Suprapubic skin (tissue), 4 donors: ENCODE results near the gene PAX6.

ENCODE experiments used
- CTCF ChIP-seq, 2 donors: fragments of 200-600 bp in 1 of 2; fragments of 450-650 bp in 1 of 2; sonication (generic) in 1 of 2; IDR thresholded peaks; one replicate each; pipeline ENCODE4 v1.5.1; 2016 to 2019; ENCODE audit warnings: antibody characterized with exemption in 2 of 2, mild to moderate bottlenecking in 1 of 2, moderate library complexity in 1 of 2
- EP300 ChIP-seq: sonication (generic); formaldehyde crosslinking; IDR thresholded peaks from one replicate; pipeline ENCODE4 v1.6.1; 2017; ENCODE audit warnings: antibody characterized with exemption
- POLR2AphosphoS5 ChIP-seq, 3 donors: sonication (generic); formaldehyde crosslinking; IDR thresholded peaks; one replicate each; pipeline ENCODE4 v1.6.1; 2017; ENCODE audit warnings: antibody characterized with exemption in 3 of 3

- TF ChIP-seq CTCF (IDR thresholded peaks at IDR 0.05) (no peak), POLR2AphosphoS5 (IDR thresholded peaks at IDR 0.05) (no peak), EP300 (no peak)
Measured at GRCh38 chr11:31815711-31816467, 4.8 kb upstream of the PAX6 start.
